Endothelial cell of umbilical vein (primary cell): ENCODE measurements around the gene DPF1.

Experiments used
- EZH2 ChIP-seq: IDR thresholded peaks from 2 replicates; pipeline ENCODE4 v1.6.1; 2012; ENCODE audit warnings: borderline replicate concordance, low read depth, mild to moderate bottlenecking, moderate library complexity, low read length, inconsistent platforms; ENCODE audit not compliant: severe bottlenecking
- FOS ChIP-seq: IDR thresholded peaks from 2 replicates; pipeline ENCODE4 v1.6.1; 2011; ENCODE audit warnings: mild to moderate bottlenecking, low read length, moderate library complexity, borderline replicate concordance; ENCODE audit not compliant: insufficient read depth
- JUN ChIP-seq: IDR thresholded peaks from 2 replicates; pipeline ENCODE4 v1.6.1; 2011; ENCODE audit warnings: borderline replicate concordance, low read depth; ENCODE audit not compliant: insufficient read length, insufficient read depth
- MYC ChIP-seq: IDR thresholded peaks from one replicate; pipeline ENCODE4 v1.6.1; 2011; ENCODE audit warnings: mild to moderate bottlenecking, low read depth, low read length
- POLR2A ChIP-seq: IDR thresholded peaks from 2 replicates; pipeline ENCODE4 v1.6.1; 2012; ENCODE audit warnings: low read depth, mild to moderate bottlenecking, control low read depth, low read length
- POLR2AphosphoS5 ChIP-seq: IDR thresholded peaks from 2 replicates; pipeline ENCODE4 v1.6.1; 2012; ENCODE audit warnings: low read depth, mild to moderate bottlenecking, control low read depth, low read length, moderate library complexity; ENCODE audit not compliant: insufficient read depth
- TF ChIP-seq, protein P1 (sequence below), 2 donors: IDR thresholded peaks; 1 replicate in 1 of 2; 2 replicates in 1 of 2; pipeline ENCODE4 v1.5.1; 2011; ENCODE audit warnings: low read length in 2 of 2, mild to moderate bottlenecking in 2 of 2, moderate library complexity in 2 of 2, control low read depth in 1 of 2, inconsistent platforms in 1 of 2, low read depth in 1 of 2; ENCODE audit not compliant: insufficient read depth in 1 of 2; ENCODE audit errors: extremely low read depth in 1 of 2
- TF ChIP-seq, protein P2 (sequence below): IDR thresholded peaks from 2 replicates; pipeline ENCODE4 v1.6.1; 2011; ENCODE audit not compliant: insufficient read depth, insufficient read length

DNA sequence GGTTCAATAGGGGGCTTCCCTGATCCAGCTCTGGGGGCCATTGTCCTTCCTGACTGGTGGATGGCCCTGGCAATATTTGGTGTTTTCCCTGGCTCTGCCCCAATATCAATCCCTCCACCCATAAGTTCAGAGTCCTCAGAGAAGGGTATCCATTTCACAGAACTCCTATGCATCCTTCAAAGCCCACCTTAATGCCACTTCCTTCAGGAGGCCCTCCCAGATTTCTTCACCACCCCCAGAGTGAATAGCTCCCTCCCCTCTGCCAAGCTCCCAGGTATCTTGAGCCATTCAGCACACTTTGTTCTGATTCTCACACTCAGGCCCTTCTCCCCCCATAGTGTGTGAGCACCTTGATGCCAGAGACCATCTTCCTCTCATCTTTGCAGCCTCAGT lies 26.4 kb upstream of the DPF1 start:
- TF ChIP-seq, protein P1, sequence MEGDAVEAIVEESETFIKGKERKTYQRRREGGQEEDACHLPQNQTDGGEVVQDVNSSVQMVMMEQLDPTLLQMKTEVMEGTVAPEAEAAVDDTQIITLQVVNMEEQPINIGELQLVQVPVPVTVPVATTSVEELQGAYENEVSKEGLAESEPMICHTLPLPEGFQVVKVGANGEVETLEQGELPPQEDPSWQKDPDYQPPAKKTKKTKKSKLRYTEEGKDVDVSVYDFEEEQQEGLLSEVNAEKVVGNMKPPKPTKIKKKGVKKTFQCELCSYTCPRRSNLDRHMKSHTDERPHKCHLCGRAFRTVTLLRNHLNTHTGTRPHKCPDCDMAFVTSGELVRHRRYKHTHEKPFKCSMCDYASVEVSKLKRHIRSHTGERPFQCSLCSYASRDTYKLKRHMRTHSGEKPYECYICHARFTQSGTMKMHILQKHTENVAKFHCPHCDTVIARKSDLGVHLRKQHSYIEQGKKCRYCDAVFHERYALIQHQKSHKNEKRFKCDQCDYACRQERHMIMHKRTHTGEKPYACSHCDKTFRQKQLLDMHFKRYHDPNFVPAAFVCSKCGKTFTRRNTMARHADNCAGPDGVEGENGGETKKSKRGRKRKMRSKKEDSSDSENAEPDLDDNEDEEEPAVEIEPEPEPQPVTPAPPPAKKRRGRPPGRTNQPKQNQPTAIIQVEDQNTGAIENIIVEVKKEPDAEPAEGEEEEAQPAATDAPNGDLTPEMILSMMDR (IDR thresholded peaks at IDR 0.05; ENCODE audit: extremely low read depth in 1 of 2, insufficient read depth in 1 of 2, low read depth in 1 of 2, low read length in 2 of 2), result no peak
- TF ChIP-seq, protein P2, sequence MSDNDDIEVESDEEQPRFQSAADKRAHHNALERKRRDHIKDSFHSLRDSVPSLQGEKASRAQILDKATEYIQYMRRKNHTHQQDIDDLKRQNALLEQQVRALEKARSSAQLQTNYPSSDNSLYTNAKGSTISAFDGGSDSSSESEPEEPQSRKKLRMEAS, result no peak
- no peak for TF ChIP-seq POLR2A
- no peak for TF ChIP-seq POLR2AphosphoS5
- TF ChIP-seq MYC, result no peak
- TF ChIP-seq EZH2, result no peak
- no peak for TF ChIP-seq FOS
- no peak for TF ChIP-seq JUN
